GM12801 (cell line): Measurements from ENCODE around the gene RER1.

Experiments used
- TF ChIP-seq, protein P1 (sequence below): IDR thresholded peaks from one replicate; pipeline ENCODE4 v1.5.1; 2011; ENCODE audit warnings: control low read depth; ENCODE audit not compliant: insufficient read length; ENCODE audit errors: extremely low read depth

The RER1 gene

DNA sequence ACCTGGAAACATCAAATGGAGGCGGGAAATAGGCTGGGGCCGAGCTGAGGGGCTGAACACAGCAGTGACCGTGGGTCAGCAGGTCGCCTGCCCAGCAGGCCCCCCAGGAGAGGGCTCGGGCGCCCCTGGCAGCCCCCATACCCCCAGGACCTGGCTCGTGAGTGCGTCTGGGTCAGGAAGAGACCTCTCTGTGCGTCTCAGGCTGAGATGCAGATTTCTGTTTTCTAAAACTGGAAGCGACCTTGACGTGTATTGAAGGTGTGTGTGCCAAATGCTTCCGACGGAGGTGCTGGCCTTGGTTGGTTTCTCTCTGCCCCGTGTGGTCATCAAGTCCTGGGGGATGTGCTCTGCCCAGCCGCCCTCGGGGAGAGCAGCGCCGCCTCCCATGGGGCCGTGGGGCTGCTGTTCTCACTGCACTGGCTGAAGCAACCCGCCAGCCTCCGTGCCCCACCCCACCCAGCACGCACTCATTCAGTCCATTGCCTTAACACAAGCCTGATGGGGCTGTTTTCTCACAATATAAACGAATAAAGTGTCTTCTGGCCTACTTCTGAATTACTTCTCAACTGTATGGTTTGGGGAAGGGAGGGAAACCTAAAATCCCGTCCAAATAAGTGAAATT, 13.4 kb downstream of the RER1 start:
- TF ChIP-seq, protein P1, sequence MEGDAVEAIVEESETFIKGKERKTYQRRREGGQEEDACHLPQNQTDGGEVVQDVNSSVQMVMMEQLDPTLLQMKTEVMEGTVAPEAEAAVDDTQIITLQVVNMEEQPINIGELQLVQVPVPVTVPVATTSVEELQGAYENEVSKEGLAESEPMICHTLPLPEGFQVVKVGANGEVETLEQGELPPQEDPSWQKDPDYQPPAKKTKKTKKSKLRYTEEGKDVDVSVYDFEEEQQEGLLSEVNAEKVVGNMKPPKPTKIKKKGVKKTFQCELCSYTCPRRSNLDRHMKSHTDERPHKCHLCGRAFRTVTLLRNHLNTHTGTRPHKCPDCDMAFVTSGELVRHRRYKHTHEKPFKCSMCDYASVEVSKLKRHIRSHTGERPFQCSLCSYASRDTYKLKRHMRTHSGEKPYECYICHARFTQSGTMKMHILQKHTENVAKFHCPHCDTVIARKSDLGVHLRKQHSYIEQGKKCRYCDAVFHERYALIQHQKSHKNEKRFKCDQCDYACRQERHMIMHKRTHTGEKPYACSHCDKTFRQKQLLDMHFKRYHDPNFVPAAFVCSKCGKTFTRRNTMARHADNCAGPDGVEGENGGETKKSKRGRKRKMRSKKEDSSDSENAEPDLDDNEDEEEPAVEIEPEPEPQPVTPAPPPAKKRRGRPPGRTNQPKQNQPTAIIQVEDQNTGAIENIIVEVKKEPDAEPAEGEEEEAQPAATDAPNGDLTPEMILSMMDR: no peak

DNA sequence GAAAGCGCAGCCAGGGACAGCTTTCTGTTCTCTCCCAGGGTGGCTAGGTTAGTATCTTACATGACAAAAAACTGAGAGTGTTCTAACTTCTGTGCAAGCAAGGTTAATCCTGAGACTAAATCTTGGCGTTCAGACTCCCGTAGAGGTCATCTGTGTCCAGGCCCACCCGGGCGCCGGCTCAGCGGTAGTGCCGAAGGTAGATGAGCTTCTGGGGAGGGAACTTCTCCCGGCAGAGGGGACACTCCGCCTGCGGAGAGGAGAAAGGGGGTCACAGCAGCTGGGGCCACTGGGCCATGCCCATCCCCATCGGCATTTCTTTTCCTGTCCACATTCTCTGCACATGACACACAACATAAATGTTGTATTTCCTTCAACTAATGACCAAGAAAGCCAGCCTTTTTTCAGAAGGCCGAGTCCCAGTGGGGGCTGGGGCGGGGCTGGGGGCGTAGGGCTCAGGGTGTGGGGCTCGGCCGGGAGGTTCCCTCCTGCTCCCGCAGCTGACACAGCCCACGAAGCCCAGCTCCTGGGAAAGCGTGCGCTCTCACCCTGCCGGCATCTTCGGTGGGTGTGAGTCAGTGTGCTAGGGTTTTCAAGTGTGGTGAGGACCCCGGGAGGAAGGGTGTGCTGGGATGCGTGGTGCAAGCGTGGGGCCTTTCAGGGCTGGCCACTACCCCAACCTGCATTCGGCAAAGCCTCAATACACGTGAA, 14.1 kb downstream of the RER1 start:
- TF ChIP-seq, protein P1: no peak

DNA sequence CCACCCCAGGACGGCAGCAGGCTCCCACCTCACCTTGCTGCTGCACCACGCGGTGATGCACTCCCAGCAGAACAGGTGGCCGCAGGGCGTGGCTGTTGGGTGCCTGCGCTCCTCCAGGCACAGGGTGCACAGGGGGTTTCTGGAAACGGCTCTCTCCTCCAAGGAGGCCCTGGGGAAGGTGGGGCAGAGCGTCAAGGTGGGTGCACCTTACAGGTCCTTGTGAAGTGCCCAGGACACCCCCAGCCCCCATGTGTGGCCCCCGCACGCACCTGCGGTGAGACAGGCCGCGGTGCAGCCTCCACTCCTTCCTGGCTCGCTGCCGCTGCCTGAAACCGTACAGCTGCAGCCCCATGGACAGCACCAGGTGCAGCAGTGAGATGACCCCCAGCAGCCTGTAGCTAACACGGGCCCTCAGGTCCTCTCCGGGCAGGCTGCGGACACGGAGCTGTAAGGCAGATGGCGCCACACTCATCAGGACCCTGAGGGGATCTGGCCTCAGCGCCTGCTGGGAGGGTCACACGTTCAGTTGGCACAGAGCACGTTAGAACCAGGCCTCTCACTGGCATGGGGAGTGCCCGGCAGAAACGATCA, 14.9 kb downstream of the RER1 start:
- TF ChIP-seq, protein P1: no peak

DNA sequence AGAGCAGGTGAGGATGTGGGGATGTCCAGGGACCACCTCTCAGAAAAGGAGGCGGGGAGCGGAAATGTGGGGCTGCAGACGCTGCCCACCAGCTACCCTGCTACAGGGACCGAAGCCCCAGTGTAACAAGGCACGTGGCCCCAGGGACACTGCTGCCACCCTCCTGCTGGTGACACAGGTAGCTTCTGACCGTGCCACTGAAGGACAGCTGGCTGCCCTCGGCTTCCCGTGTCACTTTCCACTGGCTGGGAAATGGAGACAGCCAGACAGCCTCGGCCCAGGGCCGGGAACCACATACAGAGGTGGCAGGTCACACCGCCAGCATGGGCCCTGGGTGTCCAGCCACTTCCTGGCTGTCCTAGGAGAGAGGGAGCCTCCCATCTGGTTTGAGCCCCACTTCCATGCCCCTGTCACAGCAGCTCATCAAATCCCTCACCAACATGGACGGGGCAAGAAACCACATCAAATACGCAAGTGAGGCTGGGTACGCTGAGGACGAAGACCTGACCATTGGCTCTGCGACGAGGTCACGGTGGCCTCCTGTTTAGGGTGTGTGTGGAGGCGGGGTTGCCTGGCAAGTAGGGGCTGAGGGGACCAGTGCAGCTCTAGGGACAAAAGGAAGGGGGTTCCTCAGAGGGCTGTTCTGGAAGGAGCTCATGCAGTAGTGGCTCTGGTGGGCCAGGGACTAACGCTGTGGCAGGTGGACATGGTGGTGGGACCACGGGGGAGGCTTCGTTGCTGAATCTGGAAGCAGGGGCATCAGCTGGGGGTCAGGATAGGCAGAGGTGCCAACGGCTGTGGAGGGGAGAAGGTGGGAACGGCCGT, 15.7 kb downstream of the RER1 start:
- TF ChIP-seq, protein P1: no peak

DNA sequence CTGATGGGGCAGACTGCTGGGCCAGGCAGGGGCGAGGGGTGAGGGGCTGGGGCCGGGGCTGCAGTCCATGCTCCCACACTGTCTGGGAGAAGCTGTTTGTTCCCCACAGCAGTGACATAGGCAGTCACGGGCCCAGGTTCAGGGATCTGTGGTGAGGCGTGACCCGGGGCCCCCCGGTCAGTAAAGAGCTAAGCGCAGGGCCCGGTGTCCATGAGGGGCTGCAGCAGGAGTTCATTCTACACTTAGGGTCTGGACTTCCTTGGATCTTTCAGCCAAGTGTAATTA, 16.3 kb downstream of the RER1 start:
- TF ChIP-seq, protein P1: no peak

DNA sequence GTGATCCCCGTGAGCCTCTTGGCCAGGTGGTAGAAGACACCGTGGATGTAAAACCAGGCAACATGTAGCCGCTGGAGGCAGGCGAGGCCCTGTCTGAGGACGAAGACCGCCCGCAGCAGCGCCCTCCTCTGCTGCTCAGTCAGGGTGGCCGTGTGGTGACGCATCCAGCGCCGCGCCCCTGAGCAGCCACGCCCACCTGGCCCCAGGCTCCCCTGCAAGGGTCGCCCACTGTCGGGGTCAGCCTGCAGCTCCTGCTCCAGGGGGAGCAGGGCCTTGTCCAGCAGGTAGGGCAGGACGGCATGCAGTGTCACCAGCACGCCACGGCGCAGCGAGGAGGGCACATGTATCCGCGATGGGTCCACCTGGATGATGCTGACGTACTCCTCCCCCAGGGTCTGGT, 16.8 kb downstream of the RER1 start:
- TF ChIP-seq, protein P1: no peak

DNA sequence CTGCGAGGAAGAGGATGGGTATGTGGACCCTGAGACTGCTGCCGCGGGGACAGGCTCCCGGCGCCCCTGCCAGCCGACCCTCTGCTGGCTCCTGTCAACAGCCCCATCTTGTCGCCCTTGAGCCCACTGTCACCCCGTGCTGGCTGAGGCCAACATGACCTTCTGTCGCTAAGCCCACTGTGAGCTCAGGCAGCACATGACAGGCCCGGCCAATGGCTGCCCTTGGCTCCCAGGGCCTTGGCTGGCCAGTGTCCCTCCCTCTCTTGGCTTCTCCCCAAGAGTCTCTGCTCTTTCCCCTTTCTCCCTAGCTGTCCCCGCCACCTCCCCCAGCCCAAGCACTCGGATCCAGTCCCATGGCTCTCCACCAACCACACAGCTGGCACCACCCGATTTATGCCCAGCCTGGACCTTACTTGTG, 17.2 kb downstream of the RER1 start:
- TF ChIP-seq, protein P1: no peak
